GM12872 (cell line): ENCODE measurements around the gene MGAT5.

Source experiments
- CTCF ChIP-seq: IDR thresholded peaks from 3 replicates; pipeline ENCODE4 v1.5.1; 2011; ENCODE audit warnings: low read depth, mild to moderate bottlenecking, low read length, moderate library complexity; ENCODE audit not compliant: insufficient read depth

Gene MGAT5

GRCh38 chr2:134253804-134254203 lies at the start of gene MGAT5:
Gene MGAT5, plus strand, starts transcription at chr2:134254072. Its CDS starts 332 bp downstream, at chr2:134254404.
- TF ChIP-seq CTCF, result no peak

- no peak for TF ChIP-seq CTCF
Measured at GRCh38 chr2:134205087-134205486, 48.8 kb upstream of the MGAT5 start.

- no peak for TF ChIP-seq CTCF
Measured at GRCh38 chr2:134206031-134206430, 47.8 kb upstream of the MGAT5 start.

GRCh38 chr2:134206573-134206972 lies 47.3 kb upstream of the MGAT5 start:
- TF ChIP-seq CTCF, result no peak

- TF ChIP-seq CTCF, result peak; percentile 86
Measured at GRCh38 chr2:134207589-134208209, 46.2 kb upstream of the MGAT5 start.

- no peak for TF ChIP-seq CTCF
Measured at GRCh38 chr2:134208825-134209224, 45.0 kb upstream of the MGAT5 start.

- no peak for TF ChIP-seq CTCF
Measured at GRCh38 chr2:134212746-134213145, 41.1 kb upstream of the MGAT5 start.
